HG03520 (cell line): ENCODE data around the gene SDK1.

Experiments used
- ATAC-seq: cut with Tn5 transposase; IDR thresholded peaks from one replicate; pipeline ENCODE4 v1.9.1; 2021; ENCODE audit warnings: mild to moderate bottlenecking, moderate library complexity; ENCODE audit not compliant: unreplicated experiment

SDK1 gene

DNA sequence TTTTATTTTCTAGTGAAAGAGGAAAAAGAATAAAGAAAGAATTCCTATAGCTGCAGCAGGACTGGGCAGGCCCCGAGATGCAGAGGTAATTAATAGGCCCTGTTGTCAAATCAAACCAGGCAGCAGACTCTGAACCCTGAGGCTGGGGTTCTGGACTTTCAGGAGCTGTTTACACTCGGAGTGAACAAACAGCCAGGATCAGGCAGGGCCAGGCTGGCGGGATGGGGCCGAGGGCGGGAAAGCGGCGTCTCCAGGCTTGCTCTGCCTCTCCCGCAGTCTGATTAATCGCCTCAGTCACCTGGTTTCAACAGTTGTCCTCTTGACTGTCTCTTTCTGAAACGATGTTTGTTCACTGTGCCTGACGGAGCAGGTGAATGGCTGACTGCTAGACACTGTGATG is 705.6 kb downstream of the SDK1 start:
- no peak for ATAC-seq

DNA sequence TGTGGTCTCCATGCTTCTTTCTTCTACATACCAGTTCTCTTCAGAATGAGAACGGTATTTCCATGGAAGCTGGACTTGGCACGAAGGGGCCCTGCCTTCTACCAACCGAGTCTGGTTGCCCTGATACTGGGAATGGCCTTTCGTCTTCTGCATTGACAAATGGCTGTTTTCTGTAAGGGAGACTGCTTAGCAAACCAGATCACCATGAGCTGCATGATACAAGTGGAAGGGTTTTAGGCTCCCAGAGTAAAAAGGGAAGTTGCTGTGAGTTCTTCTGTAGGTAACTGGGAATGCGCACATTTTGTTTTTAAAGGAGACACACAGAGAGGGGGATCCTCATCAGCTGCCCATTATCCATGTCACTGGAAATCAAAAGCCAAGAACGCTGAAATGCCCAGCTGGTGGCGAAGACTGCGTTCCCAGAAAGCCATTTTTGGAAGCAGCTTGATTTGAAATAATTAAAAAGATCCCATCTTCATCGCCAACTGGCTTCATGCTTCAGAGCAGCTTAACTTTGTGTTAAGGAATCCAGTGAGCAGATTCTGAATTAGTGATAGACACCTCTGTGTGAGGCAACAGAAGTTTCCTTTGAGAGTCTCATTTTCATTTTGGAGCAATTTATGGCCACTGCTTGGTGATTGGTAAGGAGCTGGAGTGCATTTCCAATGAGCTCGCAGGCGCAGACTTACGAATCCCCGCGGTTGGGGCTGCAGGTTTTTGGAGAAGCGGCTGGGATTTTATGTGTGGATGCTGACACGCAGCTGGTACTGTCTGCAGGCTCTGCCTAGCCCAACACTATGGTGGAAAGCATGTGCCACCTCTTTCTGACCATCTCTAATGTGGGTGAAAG is 708.4 kb downstream of the SDK1 start:
- no peak for ATAC-seq

DNA sequence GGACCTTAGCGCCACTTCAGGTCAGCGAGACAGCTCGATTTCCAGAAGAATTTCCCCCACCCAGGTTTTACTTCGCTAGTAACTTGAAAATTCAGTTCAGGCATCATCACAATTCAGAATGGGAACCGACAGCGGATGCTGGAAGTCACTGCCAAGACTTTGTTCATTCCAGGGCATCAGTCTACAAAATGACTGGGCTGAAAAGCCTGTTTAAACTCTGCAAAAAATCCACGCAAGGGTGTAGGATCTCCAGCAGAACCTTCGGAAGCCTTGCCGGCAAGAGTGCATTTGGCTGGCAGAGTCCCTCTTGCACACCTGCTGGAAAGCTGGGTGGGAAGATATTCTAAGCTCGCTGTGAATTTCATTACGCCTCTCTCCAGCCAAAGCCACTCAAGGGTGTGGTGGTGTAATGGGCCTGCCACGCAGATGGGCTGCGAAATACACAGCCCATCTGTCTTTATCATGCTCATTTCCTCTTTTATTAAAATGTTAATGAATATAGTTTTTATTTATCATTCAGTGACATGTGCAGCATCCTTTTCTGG is 709.1 kb downstream of the SDK1 start:
- no peak for ATAC-seq

DNA sequence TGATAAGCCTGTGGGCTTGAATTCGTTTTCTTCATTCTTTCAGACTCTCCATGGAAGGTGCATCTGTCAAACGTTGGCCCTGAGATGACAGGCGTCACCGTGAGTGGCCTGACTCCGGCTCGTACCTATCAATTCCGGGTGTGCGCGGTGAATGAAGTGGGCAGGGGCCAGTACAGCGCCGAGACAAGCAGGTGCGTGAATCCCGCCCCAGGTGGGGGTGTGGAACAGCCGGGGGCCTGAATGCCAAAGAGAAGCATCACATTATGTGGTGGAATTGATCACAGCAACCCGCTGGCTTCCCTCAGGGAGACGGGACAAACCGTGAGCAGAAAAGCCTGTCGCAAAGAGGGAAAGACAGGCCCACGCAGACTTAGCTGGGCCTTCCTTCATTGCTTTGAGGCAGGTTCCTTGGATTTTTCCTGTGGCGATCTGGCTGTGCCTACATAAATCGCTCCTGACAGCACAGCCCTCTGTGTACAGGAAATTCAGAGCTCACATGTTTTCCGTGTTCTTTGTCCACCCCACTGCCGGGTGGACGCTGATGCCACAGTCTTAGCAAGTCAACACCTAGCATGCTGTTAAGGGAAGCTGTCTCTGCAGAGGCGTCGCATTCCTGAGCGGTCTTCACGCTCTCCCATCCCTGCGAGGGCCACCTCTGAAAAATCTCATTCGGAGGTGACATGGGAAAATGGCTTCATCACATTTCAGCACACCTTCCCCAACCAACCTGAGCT is 710.0 kb downstream of the SDK1 start:
- no peak for ATAC-seq

DNA sequence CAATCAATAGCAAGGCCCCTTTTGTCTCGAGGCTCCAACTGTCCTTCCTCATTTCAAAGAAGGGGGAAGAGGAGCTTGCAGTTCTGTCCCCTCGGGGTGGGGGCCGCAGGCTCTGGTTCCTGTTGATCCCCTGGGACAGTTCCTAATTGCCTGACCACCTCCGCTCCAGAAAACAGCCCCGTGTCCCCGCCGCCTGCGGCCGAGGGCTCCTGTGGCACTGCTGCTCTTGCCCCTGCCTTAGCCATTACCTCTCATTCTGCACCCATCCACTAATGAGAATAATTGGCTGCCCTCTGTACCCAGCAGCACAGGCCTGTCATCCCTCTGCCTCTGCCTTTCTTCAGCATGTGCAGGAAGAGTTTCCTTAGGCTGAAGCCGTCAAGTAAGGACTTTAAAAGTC is 712.7 kb downstream of the SDK1 start:
- ATAC-seq, result no peak

DNA sequence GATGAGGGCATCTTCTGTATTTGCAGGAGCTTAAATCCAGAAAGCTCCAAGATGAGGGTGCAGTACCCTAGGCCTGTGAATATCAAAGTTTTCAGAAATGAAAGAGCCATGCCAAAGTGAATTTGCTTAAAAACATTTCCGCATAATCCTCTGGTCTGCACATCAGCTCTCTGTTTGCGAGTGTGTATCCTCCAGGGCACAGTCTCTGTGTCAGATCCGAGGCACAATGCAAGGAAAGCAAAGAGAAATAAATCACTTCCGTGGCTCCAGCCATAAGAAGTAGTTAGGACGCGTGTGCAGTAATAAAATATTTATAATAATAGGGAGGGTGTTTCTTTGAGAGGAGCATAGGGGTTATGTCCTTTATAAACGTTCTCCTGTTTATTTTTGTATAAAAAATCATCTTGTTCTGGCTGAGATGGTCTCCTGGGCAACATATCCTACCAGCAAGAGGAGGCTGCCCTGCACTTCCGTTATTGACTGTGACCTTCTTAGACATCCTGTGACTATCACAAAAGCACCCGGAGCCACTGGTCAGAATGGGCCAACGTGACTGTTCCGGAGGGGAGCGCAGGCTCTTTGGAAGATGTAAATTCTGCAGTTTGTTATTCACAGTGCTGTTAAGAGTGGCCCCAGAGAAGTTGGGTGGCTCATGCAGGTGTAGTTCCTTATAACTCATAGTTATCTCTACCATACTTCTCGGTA is 713.4 kb downstream of the SDK1 start:
- no peak for ATAC-seq

DNA sequence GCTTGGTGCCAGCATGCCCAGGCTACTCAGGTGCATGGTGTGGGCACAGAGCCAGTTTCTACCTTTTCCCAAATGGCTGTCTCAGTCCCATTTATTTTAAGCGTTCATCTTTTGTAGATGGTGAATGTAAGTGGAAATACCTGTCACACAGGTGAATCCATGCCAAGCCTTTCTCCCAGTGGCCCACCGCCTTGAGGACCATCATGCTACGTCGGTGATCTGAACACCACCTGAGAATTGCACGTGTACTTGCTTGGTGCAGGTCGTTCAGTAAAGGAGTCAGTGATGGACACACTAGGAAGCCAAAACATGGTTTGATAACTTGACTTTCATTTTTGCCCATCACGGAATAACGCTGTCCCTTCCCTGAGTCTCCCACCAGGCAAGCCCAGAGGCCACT is 714.3 kb downstream of the SDK1 start:
- no peak for ATAC-seq

DNA sequence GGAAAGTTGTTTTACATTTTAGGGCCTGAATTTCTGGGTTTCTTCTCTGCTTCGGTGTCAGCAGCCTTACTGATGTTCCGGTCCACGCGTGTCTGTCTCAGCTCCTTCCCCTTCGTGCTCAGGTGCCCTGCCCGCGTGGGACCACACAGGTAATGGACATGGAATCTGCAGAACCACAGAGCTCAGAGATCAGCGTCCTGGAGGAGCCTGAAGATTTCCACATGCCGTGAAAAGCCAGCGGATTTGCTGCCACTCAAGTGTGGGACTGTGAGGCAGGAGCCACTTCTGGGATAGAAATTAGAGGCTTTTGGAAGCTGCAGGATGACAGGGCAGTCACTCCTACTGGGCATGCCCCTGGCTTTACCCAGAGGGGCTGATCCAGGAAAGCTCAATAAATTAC is 714.9 kb downstream of the SDK1 start:
- ATAC-seq, result no peak

DNA sequence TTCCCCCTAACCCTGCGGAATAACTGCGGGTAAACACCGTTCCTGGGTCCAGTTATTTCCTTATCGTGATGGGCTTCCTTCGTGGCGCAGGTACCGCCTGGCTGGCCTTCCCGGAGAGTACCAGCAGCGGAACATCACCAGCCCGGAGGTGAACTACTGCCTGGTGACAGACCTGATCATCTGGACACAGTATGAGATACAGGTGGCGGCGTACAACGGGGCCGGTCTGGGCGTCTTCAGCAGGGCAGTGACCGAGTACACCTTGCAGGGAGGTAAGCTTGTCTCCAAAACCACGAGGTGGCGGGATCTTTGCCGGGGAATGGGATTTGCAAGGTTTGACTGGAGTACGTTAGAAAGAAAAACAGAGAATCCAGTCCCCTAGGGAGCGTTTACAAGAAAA is 716.0 kb downstream of the SDK1 start:
- ATAC-seq, result no peak

DNA sequence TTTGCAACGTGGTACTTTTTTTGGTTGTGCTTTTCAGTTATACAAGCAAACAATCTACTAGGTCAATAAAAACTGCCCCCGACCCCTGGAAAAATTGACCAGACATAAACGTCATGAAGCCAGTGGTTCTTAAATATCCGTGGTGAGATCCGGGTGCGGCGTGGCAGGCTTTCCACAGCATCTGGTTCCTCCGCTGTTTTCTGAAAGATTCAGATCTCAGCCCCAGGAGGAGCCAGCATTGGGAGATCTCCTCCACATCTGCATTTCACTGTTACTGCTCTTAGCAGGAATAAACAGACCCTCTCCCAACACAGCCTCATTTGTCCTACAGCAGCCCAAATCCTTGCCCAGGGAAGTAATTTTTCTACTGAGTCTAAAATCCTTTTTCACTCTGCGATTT is 716.7 kb downstream of the SDK1 start:
- no peak for ATAC-seq

DNA sequence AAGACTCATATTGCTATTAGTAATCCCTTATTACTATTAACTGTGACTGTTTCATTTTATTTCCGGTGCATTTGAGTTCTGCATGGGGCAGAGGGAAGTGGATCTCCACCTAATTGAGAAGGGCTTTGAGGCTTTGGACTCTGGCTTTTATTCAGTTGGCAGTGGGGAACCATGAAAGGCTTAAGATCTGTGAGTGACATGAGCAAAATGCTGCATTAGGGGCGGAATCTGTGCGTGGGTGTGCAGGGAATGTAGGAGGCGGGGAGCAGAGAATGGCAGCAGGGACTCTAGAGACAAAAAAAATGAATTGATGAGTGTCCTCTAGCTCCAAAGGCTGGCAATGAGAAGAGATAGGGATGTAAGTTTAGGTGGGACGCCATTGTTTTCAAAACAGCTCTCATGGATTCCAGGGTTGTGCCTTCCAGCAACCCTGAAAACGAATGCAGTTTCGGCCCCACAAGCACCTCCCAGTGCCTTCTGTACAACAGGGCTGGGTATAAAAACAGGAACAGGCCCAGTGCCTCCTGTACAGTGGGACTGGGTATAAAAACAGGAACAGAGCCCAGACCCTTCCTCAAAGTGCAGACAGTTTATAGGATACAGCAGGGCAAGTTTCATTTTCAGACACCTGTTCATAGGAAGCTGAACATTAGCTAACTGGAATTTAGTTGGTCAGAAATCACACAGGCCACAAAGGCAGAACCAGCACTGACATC is 717.7 kb downstream of the SDK1 start:
- ATAC-seq, result no peak

DNA sequence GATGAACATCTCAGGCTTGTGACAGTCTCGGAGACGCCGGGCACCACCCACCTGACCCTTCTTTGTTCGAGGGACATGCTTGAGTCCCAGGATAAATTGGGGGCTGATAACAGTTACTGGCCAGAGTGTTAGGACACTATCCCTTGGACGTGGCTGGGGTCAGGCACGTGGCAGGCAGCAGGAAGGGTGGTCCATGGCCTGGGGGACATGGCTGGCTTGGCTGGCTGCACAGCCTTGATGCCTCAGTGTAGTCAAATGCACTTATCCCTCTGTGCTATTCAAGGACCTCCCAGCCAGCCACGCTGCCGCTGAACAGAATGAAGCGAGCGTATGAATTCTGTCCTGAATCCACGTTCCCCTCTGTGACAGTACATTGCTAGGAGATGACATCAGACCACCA is 719.0 kb downstream of the SDK1 start:
- ATAC-seq, result no peak

DNA sequence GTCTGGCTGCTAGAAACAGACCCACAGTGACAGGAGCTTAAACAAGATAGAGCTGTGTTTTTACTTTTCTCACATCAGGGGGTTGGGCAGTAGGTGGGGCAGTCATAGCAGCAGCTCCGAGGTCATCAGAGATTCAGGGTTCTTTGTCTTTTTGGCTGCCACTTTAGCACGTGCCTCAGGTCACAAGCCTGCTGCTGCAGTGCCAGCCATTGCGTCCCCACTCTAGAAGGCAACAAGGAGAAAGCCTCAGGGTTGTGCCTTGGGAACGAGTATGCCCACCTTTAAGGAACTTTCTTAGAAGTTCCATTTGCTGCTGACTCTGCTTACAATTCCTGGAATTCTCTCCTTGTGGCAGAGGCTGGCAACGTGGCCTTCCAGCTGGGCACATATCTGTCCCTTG is 720.4 kb downstream of the SDK1 start:
- ATAC-seq, result no peak

DNA sequence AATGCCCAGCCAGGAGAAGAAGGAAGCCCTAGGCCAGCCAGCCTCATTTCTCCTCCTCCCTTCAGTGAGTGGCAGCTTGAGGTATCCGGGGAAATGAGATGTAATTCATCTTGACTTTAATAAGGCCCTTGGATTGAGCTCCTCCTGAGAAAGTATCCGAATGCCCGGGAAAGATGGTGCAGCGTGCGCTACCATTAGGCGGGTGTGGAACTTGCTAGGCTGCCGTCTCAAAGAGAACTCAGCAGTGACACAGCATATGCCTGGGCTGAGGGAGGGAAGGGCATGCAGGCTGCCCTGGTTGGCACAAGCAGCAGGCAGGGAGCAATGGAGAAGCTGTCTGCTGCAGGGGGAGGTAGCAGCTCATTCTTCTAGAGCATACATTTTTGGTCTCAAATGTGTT is 721.2 kb downstream of the SDK1 start:
- no peak for ATAC-seq

DNA sequence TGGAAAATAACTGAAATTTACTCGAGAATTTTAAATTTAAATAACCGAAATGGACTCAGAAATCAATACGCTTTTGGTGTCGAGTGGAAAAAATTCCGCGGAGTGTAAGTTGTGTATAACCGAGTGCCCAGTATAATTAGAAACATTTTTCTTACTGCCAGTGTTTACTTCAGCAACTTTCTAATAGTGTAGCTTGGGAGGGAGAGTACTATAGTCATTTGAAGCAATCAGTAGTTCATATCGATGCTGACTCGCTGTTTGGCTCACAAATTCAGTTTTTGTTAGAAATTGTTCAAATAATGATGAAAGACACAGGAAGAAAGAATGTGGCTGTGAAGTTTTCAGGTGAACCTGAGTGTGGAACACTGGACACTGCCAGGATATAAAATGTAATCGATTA is 722.5 kb downstream of the SDK1 start:
- ATAC-seq, result no peak

DNA sequence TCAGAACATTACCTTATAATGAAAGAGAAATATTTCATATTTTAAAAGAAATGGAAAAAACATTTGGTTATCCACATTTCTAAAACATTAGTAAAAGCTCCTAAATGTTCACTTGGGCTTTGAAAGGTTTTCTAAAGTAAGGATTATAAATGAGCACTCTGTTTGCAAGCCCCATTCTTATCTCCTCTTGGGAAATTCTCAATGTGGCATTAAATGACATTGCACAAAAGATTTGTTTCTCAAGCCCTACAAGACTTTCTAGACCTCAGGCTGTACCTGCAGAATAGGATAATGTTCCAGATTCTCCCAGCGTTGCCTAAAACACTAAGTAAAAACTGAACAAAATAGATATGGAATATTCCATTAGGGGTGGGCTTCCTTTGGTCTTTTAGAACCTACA is 723.1 kb downstream of the SDK1 start:
- ATAC-seq, result no peak

DNA sequence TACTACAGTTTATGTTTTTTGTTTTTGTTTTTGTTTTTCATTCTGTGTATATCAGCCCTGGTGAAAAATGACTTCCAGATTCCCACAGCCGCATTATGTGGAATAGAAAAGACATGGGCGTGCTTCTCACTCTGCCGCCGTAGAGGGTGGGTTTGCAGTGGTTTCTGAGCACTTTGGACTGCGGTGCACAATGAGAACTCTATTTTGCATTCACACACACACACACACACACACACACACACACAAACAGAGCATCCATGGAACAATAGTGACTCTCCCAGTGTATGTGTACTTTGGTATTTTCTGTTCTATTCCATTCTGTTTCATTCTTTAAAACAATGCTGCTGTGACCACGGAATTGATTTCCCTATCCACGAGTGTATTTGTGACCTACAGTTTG is 723.8 kb downstream of the SDK1 start:
- ATAC-seq, result no peak

DNA sequence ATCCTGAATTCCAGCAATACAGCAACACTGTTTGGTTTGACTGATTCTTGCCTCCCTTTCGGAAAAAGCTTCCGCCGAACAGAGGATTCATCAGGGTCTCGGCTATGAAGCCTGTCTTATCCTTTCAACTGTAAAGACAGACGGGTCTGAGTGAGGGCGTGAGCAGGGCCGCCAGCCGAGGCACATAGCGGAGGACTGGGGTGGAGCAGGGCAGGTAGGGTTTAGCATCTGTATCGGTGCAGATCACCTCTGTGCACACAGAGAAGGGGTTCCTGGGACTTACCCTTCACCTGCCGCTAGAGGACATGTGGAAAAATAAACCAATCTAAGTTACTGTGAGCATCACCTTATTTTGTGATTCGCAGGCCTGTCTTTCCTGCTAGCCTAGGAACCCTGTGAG is 724.2 kb downstream of the SDK1 start:
- no peak for ATAC-seq

DNA sequence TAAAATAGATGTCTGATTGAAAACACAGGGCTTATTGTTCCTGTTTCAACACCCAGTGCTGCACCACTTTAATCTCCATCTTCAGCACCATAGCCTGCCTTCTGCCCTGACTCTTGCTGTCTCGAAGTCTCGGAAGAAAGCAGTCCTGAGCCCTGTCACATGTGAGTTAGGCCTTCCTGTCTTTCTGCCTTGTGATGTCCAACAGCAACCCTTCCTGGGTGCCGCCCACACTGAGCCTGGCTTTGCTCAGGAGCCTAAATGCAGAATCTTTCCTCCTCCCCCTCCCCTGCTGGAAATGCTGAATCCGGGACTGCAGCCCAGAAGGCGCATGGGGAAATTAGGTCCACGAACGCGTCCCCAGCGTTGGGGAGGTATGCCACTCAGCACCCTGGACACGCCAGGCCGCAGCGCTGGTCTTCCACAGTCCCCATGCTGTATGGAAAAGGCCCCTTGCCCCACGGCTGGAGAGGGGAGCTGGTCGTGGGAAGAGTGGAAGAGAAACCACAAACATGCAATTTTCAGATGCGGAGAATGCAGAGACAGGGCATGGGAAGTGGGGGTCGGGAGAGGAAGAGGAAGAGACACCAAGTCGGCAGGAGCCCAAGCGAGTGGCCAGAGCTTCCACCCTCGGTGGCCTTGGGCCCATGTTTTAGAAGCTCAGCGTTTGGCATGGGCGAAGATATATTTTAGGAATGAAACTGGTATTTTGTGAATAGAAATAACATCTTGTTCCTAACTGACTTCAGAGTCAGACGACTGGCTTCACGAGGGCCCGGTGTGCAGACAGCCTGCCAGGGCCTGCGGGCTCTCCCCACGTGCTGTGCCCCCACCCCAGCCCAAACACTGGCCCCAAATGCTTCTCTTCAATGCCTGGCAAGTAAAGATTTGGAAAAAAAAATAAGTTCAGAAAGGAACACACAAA is 724.9 kb downstream of the SDK1 start:
- no peak for ATAC-seq

DNA sequence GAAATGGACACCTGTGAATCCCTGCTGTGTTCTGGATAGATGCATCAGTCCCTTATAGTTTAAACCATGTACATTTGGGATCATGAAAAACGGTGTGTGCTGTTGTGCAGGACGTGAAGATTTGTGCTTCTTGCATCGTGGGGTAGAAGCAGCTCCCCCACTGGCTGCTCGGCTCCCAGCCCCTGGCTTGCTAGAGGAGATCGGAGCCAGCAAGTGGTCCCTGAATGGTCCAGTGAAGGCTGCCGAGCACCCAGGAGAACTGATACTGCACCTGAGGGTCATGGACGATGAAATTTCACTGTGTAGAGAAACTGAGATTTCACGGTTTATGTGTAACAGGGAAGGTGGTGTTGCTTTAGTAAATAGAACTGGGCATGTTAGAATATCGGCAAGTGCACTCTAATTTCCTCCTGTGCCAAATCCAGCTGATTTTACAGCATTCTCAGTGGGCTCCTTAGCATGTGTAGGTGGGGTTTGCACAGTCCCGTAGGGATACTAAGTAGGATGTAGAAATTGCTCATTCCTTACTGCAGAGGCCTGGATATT is 726.0 kb downstream of the SDK1 start:
- ATAC-seq, result no peak
